ENCODE data around the gene CEBPB. TPM values are rescaled to one million over a fixed set of nuclear protein-coding genes. Genes with fewer than 3 reads are reported as not detected.

Gene CEBPB
- total RNA-seq, 1 experiment from 2014 or later = 14.8 TPM

GRCh38 chr20:50229156-50229607 is 38.6 kb downstream of the CEBPB start:
- DNase-seq (ENCODE audit: low spot score) = no peak

- DNase-seq (ENCODE audit: low spot score) = no peak
These were observed 39.6 kb downstream of the CEBPB start for GRCh38 chr20:50230184-50230583.

- no peak for DNase-seq (ENCODE audit: low spot score)
These were observed 40.4 kb downstream of the CEBPB start for GRCh38 chr20:50230871-50231560.

GRCh38 chr20:50231854-50232253 is 41.2 kb downstream of the CEBPB start:
- DNase-seq (ENCODE audit: low spot score) = no peak

GRCh38 chr20:50232651-50233324 is 42.2 kb downstream of the CEBPB start:
- no peak for DNase-seq (ENCODE audit: low spot score)

GRCh38 chr20:50233325-50234212 is 42.9 kb downstream of the CEBPB start:
- no peak for DNase-seq (ENCODE audit: low spot score)

- DNase-seq (ENCODE audit: low spot score) = no peak
These were observed 43.7 kb downstream of the CEBPB start for GRCh38 chr20:50234288-50234687.

- no peak for DNase-seq (ENCODE audit: low spot score)
These were observed 46.7 kb downstream of the CEBPB start for GRCh38 chr20:50237349-50237748.

- no peak for DNase-seq (ENCODE audit: low spot score)
These were observed 47.6 kb downstream of the CEBPB start for GRCh38 chr20:50238081-50238800.

- DNase-seq (ENCODE audit: low spot score) = no peak
These were observed 49.5 kb downstream of the CEBPB start for GRCh38 chr20:50240092-50240491.

GRCh38 chr20:50242178-50242514 is 51.5 kb downstream of the CEBPB start:
- no peak for DNase-seq (ENCODE audit: low spot score)

Other genes starting within 250 kb of the CEBPB start
- gene SNAI1, start 207.8 kb upstream of the CEBPB start, total RNA-seq (2014; rRNA removed; shearing (Covaris generic)) = 5.5 and 10.5 TPM in 2 replicates
- gene UBE2V1, start 77.7 kb upstream of the CEBPB start, total RNA-seq (2014; rRNA removed; shearing (Covaris generic)) = 28.9 and 81.7 TPM in 2 replicates
- gene PEDS1, start 37.1 kb upstream of the CEBPB start, total RNA-seq (2014; rRNA removed; shearing (Covaris generic)) = 26.9 and 30.3 TPM in 2 replicates

All from H4 (cell line).